GM18951 (cell line): ENCODE data around the gene IKZF3.
"Not testable (repeated sequence)": the region's sequence is repeated elsewhere in the genome, so short reads cannot be mapped to it uniquely, and the experiment has no call there.

Source experiments
- POLR2A ChIP-seq: IDR thresholded peaks from 4 replicates; pipeline ENCODE4 v1.6.1; 2011; ENCODE audit warnings: mild to moderate bottlenecking; ENCODE audit not compliant: insufficient read length, insufficient read depth; ENCODE audit errors: extremely low read depth
- in situ Hi-C: fragments of 300-500 bp; cut with MboI; formaldehyde crosslinking; loops from one replicate; pipeline ENCODE4 v1.12.0; 2022; ENCODE audit warnings: low sequenced_read_pairs, mixed read lengths, inconsistent platforms; ENCODE audit not compliant: unreplicated experiment

The IKZF3 gene

DNA sequence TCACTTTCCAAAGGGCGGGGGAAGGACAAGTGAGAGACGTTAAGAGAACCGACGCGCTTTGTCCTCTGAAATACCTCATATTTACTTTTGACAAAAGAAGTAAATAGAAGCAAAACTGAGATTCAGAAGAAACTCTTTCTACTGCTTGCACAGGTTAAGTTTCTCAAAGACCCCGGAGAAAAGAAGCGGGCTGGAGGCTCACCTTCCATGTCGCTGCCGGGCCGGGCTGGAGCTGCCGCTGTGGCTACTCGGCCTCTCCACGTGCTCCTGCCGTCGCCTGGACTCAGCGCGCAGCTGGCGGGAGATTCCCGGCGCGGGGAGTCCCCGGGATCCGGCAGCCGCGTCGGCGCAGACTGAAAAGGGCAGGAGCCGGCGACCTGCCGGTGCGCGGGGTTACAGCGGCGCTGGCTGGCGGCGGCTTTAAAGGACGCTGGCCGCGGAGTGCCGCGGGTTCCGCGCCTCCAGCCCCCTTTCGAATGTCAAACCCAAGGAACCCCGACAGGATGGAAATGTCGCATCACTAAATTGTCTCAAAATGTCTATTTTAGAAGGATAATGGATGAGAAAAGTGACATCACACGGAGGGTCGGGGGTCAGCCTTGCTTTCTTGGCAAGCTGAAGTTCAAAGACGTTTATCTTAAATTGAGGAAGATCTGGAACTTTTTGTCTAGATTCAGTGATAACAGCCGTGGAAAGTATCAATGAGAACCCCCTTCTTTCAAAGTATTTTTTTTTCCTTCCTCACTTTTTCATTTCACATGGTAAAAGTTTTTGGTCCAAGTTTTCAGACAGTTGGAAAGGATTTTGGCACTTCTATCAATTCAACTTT lies at the start of gene IKZF3:
Gene IKZF3, minus strand, starts transcription at position 395 of the 829 bp plus-strand sequence. Its CDS starts 186 bp downstream, at position 209.
- peak; percentile 77 for TF ChIP-seq POLR2A
- in situ Hi-C loops, result loop anchor here (5.0 kb wide), 1 partner anchor 97 kb away; no protein-coding TSS in a partner anchor

DNA sequence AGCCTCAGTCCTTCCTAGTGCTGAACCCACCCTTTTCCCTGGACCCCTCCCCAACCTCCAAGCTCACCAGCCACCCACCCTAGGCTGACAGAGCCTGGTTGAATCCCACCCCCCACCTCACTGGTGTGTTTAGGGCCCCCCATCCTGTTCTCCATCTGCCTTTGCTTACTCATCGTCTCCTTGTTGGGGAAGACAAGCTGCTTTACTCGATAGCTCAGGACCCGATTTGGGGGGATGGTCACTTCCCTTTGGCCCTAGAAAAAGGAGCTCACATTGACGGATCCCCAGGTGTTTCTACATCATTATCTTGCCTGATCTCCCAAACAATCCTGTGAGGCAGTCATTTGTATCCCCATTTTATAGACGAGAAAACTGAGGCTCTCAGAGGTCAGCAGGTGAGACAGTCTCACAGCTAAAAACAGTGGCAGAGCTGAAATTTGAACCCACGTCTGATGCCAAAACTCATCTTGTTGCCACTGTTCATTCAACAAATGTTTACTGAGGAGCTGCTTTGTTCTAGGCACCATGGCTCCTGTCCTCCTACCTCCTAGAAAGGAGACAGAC lies 44.8 kb upstream of the IKZF3 start:
- no peak for TF ChIP-seq POLR2A
- in situ Hi-C loops, result no loop called here

DNA sequence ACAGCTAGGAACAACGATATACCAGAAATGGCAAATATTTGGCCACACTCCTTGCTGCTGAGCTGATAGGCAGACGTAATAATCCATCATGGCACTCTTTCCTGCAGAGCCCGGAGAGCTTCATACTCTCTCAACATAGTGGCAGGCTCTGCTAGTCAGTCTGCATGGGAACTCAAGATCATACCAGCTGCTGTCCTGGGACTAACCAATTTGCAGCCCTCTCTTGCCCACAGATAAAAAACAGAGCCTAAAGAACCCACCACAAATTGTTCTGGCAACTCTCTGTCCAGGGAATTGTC lies 40.8 kb upstream of the IKZF3 start:
- no peak for TF ChIP-seq POLR2A
- in situ Hi-C loops, result no loop called here

DNA sequence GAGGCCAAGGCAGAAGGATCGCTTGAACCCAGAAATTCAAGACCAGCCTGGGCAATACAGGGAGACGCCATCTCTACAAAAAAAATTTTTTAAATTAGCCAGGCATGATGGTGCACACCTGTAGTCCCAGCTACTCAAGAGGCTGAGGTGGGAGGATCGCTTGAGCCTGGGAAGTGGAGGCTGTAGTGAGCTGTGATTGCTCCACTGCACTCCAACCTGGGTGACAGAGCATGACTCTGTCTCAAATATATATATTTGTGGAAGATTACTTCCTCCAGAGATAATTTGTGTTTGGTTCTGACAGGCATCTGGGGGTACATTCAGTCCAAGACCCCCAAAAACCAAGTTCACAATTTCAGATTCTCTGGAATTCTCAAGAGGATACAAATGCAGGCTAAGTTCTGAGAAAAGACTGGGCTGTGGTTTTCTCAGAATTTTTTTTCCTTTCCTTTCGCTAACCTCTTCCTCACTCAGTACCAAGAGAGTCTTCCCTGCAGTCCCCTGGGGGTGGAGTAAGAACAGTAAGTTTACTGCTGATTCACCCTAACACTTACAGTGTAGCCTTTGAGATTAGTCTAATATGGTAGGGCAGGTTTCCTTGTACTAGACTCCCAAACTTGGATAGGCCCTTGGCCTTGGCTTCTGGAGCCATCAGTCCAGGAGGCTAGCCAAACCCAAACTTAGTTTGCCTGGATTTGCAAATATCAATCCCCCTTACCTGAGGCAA lies 39.2 kb upstream of the IKZF3 start:
- no peak for TF ChIP-seq POLR2A
- in situ Hi-C loops, result no loop called here

DNA sequence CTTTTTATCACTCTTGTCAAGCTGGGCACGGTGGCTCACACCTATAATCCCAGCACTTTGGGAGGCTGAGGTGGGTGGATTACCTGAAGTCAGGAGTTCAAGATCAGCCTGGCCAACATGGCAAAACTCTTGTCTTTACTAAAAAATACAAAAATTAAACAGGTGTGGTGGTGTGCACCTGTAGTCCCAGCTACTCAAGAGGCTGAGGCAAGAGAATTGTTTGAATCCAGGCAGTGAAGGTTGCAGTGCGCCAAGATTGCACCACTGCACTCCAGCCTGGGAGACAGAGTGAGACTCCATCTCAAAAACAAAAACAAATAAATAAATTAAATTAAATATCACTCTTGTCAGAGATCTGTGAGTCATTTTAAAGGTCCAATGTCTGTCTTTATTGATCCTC lies 37.9 kb upstream of the IKZF3 start:
- in situ Hi-C loops, result not testable (repeated sequence)

DNA sequence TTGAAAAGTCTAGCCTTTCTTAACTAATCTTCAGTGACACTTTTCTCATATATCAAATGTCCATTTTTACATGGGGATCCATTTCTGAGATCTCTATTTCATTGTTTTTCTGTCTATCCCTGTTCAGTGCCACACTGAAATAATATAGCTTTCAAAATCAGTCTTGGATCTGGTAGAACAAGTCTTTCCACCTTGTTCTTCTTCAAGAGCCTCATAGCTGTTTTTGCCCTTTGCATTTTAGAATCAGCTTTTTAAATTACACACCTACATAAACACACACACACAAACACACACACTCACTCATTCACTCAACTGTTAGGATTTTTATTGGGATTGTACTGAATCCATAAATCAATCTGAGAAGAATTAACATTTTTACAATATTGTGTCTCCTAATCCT lies 35.1 kb upstream of the IKZF3 start:
- in situ Hi-C loops, result no loop called here
- no peak for TF ChIP-seq POLR2A

DNA sequence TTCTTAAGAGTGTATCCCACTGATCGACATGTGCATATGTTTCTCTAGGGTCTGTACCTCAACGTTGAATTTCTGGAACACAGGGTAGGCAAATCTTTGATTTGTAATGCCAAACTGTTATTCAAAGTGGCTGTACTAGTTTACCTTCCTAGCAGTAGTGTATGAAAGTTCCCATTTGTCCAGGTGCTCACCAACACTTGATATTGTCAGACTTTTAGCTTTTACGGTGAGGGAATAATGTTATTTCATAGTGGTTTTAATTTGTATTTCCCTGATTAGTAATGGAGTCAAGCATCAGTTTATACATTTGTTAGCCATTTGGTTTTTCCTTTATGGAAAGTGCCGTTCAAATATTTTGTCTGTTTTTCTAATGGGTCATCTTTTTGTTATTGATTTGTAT lies 34.0 kb upstream of the IKZF3 start:
- in situ Hi-C loops, result no loop called here
- TF ChIP-seq POLR2A, result no peak

DNA sequence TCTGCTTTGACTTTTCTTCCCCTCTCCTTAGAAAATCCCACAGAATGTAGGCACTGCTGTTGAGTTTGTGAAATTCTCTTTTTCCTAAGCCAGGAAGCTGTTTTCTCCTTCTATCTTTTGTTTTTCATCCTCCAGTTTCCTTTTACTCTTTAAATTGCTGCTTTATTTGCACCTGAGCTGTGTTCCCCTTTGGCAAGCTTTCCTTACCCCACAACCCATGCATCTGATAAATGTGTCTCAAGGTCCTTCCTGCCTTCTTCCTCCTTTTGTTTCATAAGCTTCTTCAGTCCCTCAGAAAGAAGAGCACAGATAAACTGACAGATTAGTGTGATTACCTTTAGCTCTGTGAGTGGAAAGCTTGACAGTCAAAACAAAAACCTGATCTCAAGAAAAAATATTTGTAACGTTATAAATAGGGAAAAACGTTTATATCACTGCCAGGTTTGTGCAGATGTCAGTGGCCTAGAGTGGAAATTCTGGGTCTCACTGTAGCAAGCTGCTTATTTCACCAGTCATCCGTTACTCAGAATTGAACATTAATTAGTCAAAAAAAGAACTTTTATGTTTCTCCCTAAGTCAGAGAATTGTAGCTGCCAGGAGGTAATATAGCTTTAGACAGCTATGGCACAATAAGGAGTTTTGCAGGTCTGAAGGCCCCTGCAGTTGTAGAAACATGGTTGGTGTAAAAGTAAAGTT lies 30.7 kb upstream of the IKZF3 start:
- in situ Hi-C loops, result no loop called here

DNA sequence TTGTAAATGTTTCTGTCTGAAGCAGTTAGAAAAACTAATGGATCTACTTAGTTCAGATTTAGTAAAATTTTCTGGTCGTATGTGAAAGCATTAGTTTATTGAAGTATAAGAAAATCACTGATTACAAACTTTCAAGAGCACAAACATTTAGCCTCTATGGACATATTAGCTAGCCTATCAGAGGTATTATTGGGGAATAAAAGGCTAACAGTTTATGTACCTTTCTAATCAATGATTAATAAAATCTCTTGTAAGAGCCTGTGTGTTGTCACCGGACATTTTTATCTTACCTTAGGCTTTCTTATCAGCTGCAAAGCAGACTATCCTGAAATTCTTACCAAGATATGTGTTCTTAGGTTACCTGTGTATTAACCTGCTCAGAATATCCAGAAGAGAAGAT lies 25.1 kb upstream of the IKZF3 start:
- in situ Hi-C loops, result no loop called here

More for the DNA sequence above, 30.7 kb upstream of the IKZF3 start:
- TF ChIP-seq POLR2A, result no peak

DNA sequence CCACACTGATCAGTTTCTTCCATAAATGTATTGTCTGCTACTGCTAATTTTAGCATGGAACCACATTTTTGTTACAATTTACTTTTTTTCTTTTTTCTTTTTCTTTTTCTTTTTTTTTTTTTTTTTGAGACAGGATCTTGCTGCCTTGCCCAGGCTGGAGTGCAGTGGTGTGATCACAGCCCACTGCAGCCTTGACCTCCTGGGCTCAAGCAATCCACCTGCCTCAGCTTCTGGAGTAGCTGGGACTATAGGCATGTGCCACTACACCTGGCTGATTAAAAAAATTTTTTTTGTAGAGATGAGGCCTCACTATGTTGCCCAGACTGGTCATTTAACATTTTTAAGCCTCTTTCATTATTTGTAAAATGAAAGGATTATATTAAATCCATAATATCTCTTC lies 23.0 kb upstream of the IKZF3 start:
- in situ Hi-C loops, result no loop called here
- no peak for TF ChIP-seq POLR2A

More for the DNA sequence above, 25.1 kb upstream of the IKZF3 start:
- no peak for TF ChIP-seq POLR2A

DNA sequence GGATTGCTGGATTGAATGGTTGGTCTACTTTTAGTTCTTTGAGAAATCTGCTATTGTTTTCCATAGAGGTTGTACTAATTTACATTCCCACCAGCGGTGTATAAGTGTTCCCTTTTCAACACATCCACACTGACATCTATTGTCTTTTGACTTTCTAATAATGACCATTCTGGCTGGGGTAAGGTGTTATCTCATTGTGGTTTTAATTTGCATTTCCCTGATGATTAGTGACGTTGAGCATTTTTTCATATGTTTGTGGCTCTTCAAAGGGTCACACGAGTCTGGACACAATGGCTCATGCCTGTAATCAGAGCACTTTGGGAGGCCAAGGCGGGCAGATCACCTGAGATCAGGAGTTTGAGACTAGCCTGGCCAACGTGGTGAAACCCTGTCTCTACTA lies 22.0 kb upstream of the IKZF3 start:
- in situ Hi-C loops, result not testable (repeated sequence)

DNA sequence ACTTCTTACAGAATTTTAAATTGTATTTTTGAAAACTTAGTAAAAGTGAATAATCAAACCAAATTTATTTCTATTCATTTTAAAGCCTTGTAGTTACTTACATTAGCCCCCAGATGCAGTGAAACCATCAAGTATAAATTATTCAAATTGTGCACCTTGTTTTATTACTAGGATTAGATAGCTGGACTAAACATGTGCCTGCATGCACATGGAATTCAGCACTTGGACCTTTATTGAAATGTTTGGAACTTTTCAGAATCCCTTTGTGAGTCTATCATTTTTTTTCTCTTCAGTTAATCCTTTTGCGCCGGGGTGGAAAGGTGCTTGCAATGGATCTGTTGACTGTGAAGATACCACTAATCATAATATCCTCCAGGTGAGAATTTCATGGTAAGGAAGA lies 8.6 kb upstream of the IKZF3 start:
- in situ Hi-C loops, result loop anchor here (10.0 kb wide), 1 partner anchor 112 kb away; the partner anchor contains the start of gene PSMD3
- no peak for TF ChIP-seq POLR2A

DNA sequence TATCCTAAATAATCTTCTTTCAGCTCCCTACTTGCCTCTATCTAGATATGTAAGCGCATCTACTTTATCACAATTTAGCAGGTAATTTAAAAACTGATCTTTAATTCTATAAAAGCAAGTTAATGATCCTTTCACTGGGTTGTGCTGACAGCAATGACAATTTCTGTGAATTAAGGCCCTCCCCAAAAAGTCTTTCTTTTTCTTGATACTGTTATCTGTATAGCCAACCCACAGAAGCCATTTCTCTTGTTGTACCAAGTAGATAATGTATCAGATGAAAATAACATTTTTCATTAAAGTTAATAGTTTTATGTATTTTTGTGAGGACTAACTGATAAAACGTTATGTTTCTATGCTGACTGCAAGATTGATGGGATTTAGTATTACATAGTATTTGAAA lies 7.7 kb upstream of the IKZF3 start:
- in situ Hi-C loops, result loop anchor here (10.0 kb wide), 1 partner anchor 113 kb away; the partner anchor contains the start of gene PSMD3
- no peak for TF ChIP-seq POLR2A
